Posterior vena cava (tissue), 2 donors: ENCODE results near the gene FBXO22. TPM values are rescaled to one million over a fixed set of nuclear protein-coding genes. Genes with fewer than 3 reads are reported as not detected.
A peak's percentile ranks its signal among the peaks of the same experiment; 100 is the strongest.
"Not testable (repeated sequence)": the region's sequence is repeated elsewhere in the genome, so short reads cannot be mapped to it uniquely, and the experiment has no call there.

ENCODE experiments used
- DNase-seq: peaks from one replicate; pipeline ENCODE4 v3.0.0-alpha.2; 2020; ENCODE audit warnings: low spot score
- intact Hi-C, 2 donors: fragments of 100-400 bp; cut with DNase I; formaldehyde crosslinking; loops; one replicate each; pipeline versions ENCODE4 v1.14.1 to v1.14.2; 2022 to 2023
- total RNA-seq, 2 donors: library from RNA; stranded (reverse); fragmentation: NEBNext Ultra II Directional; extraction: Animal tissue kit (Norgen Biotek cat#: 25700); gene quantifications; one replicate each; pipeline ENCODE4 v1.2.1, GENCODE V29; 2021
- donor health status: DM: yes; HTN: yes; CAD: no.
- donor health status: DM: yes; HTN: yes; CAD: no.

Gene FBXO22
- total RNA-seq, 2 donors from 2014 or later, result 15.3 to 21.0 TPM

GRCh38 chr15:75905231-75905630 is 1.6 kb downstream of the FBXO22 start:
- no peak for DNase-seq
- intact Hi-C loops, result loop anchor here in 1 of 2 donors (10.0 kb wide), 1 partner anchor 60 kb away; the partner anchor contains the start of gene UBE2Q2

- DNase-seq, intact Hi-C loops: not testable (repeated sequence)
Observed at GRCh38 chr15:75910355-75910754, 6.7 kb downstream of the FBXO22 start.

- no peak for DNase-seq
- intact Hi-C loops, result no loop called here
Observed at GRCh38 chr15:75916978-75917377, 13.3 kb downstream of the FBXO22 start.

GRCh38 chr15:75918135-75918534 is 14.5 kb downstream of the FBXO22 start:
- DNase-seq, result no peak
- intact Hi-C loops, result no loop called here

GRCh38 chr15:75920079-75920478 is 16.4 kb downstream of the FBXO22 start:
- intact Hi-C loops, result no loop called here
- no peak for DNase-seq

- intact Hi-C loops, result no loop called here
- peak; percentile 82 for DNase-seq
Observed at GRCh38 chr15:75921732-75922703, 18.3 kb downstream of the FBXO22 start.

- intact Hi-C loops, result no loop called here
- DNase-seq, result no peak
Observed at GRCh38 chr15:75923756-75924155, 20.1 kb downstream of the FBXO22 start.

- DNase-seq, result no peak
Observed at GRCh38 chr15:75924576-75924975, 20.9 kb downstream of the FBXO22 start.

GRCh38 chr15:75925440-75925839 is 21.8 kb downstream of the FBXO22 start:
- no peak for DNase-seq
- intact Hi-C loops, result no loop called here

More at GRCh38 chr15:75924576-75924975, 20.9 kb downstream of the FBXO22 start:
- intact Hi-C loops, result no loop called here

- intact Hi-C loops, result no loop called here
- no peak for DNase-seq
Observed at GRCh38 chr15:75926931-75927330, 23.3 kb downstream of the FBXO22 start.

GRCh38 chr15:75927601-75928000 is 23.9 kb downstream of the FBXO22 start:
- intact Hi-C loops, result no loop called here
- no peak for DNase-seq

GRCh38 chr15:75928680-75929608 is 25.3 kb downstream of the FBXO22 start:
- intact Hi-C loops, result no loop called here
- DNase-seq, result no peak

- no peak for DNase-seq
- intact Hi-C loops, result no loop called here
Observed at GRCh38 chr15:75929799-75930565, 26.3 kb downstream of the FBXO22 start.

- intact Hi-C loops, result no loop called here
- DNase-seq, result no peak
Observed at GRCh38 chr15:75930866-75931265, 27.2 kb downstream of the FBXO22 start.

GRCh38 chr15:75942464-75942863 is 38.8 kb downstream of the FBXO22 start:
- intact Hi-C loops, result no loop called here
- DNase-seq, result no peak

- intact Hi-C loops, result no loop called here
- DNase-seq, result no peak
Observed at GRCh38 chr15:75943246-75943645, 39.6 kb downstream of the FBXO22 start.

- no peak for DNase-seq
- intact Hi-C loops, result no loop called here
Observed at GRCh38 chr15:75943713-75944215, 40.1 kb downstream of the FBXO22 start.

- DNase-seq, result no peak
- intact Hi-C loops, result no loop called here
Observed at GRCh38 chr15:75945953-75946352, 42.3 kb downstream of the FBXO22 start.

GRCh38 chr15:75947092-75947491 is 43.4 kb downstream of the FBXO22 start:
- intact Hi-C loops, result no loop called here

More at GRCh38 chr15:75947092-75947491, 43.4 kb downstream of the FBXO22 start:
- no peak for DNase-seq
